Activated CD4-positive, CD25-positive, alpha-beta regulatory T cell (primary cell): Measurements from ENCODE around the gene IFRD2.
"Not testable (repeated sequence)": the region's sequence is repeated elsewhere in the genome, so short reads cannot be mapped to it uniquely, and the experiment has no call there.

Source experiments
- DNase-seq, 4 experiments: peaks; one replicate each; lab custom pipeline; 2025; lab: John Stamatoyannopoulos, UW

Gene IFRD2

GRCh38 chr3:50268276-50268675, 24.0 kb downstream of the IFRD2 start:
- no peak for DNase-seq

- no peak for DNase-seq
Observed at GRCh38 chr3:50267280-50267913, 24.8 kb downstream of the IFRD2 start.

- no peak for DNase-seq
Observed at GRCh38 chr3:50266836-50267235, 25.4 kb downstream of the IFRD2 start.

GRCh38 chr3:50266017-50266416, 26.2 kb downstream of the IFRD2 start:
- no peak for DNase-seq

- DNase-seq = no peak
Observed at GRCh38 chr3:50265571-50265970, 26.7 kb downstream of the IFRD2 start.

- no peak for DNase-seq
Observed at GRCh38 chr3:50264964-50265485, 27.2 kb downstream of the IFRD2 start.

GRCh38 chr3:50264383-50264963, 27.8 kb downstream of the IFRD2 start:
- no peak for DNase-seq

- no peak for DNase-seq
Observed at GRCh38 chr3:50263478-50264382, 28.5 kb downstream of the IFRD2 start.

GRCh38 chr3:50262778-50263177, 29.5 kb downstream of the IFRD2 start:
- DNase-seq = no peak

GRCh38 chr3:50262200-50262599, 30.0 kb downstream of the IFRD2 start:
- not testable (repeated sequence) for DNase-seq

GRCh38 chr3:50261505-50261904, 30.7 kb downstream of the IFRD2 start:
- no peak for DNase-seq

GRCh38 chr3:50260942-50261441, 31.2 kb downstream of the IFRD2 start:
- DNase-seq = no peak

GRCh38 chr3:50260027-50260941, 31.9 kb downstream of the IFRD2 start:
- peak; percentile 53 to 71 (median 64) for DNase-seq

- DNase-seq = no peak
Observed at GRCh38 chr3:50259432-50260026, 32.7 kb downstream of the IFRD2 start.

- DNase-seq = no peak
Observed at GRCh38 chr3:50258979-50259378, 33.2 kb downstream of the IFRD2 start.

- DNase-seq = no peak
Observed at GRCh38 chr3:50258029-50258680, 34.1 kb downstream of the IFRD2 start.

- DNase-seq = no peak
Observed at GRCh38 chr3:50256978-50257890, 35.0 kb downstream of the IFRD2 start.

GRCh38 chr3:50255251-50255615, 37.0 kb downstream of the IFRD2 start:
- DNase-seq = no peak

GRCh38 chr3:50254577-50255250, 37.5 kb downstream of the IFRD2 start:
- DNase-seq = no peak
